Erythroblast (primary cell): ENCODE measurements around the gene P2RY6.

Experiments used
- GATA1 ChIP-seq: IDR thresholded peaks from 2 replicates; pipeline ENCODE4 v1.6.1; 2011; ENCODE audit warnings: low read depth, mild to moderate bottlenecking, control low read depth, low read length, moderate library complexity
- POLR2A ChIP-seq: IDR thresholded peaks from 2 replicates; pipeline ENCODE4 v1.6.1; 2011; ENCODE audit warnings: mild to moderate bottlenecking, low read length

DNA sequence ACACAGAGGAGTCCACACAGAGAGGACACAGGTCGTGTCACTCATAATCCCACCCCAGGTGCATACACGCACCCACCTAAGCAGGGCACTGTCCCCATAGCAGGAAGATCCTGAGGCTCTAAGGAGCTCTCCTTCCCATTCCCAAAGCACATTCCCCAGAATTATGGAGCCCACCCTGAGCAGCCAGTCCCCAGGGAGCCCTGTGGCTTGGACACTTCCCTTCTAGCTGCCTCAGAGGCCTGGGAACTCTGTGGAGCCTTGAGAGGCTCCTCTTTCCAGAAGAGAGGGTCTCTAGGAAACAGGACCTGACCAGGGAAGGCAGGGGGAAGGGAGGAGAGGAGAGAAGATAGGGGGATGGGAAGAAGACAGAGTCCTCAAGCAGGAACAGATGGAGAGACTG, 65.7 kb downstream of the P2RY6 start:
- TF ChIP-seq POLR2A (no peak), GATA1 (no peak)
